ENCODE measurements around the gene EHD1. TPM values are rescaled to one million over a fixed set of nuclear protein-coding genes. Genes with fewer than 3 reads are reported as not detected.

The EHD1 gene
- total and polyA plus RNA-seq, 4 donors, result 14.4 to 122 (median 45.3) TPM

DNA sequence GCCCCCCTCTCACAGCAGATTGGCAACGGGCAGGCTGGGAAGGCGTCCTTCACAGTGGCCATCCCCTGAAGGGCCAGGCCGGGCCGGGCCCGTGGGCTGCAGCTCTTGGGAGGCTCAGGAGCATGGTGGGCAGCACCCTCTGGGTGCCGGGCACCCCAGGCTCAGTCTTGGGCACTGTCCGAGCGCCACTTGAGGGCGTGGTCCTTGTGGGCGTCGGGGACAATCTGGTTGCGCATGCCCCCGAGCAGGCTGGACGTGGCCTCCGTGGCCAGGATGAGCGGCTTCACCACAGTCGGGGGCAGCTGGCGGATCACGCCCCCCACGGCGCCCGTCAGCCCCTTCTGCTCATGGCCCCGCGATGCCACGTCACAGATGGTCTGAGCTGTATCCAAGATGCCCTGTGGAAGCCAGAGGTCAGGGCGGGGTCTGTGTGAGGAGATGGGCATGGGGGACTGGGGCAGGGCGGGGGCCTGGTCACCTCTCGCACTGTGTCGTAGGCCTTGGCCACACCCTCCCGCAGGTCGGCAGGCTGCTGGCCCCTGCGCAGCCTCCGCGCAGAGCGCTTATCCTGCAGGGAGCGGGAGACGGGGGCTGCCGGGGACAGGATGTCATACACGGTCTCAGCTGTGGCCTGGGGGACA lies 16.5 kb upstream of the EHD1 start:
- intact Hi-C loops (cut with DNase I), result loop anchor here (1.0 to 2.0 kb wide), 2 partner anchors 48 kb away; no protein-coding TSS in a partner anchor
- ATAC-seq (ENCODE audit: low FRiP score) (no peak), DNase-seq (no peak)
- H3K4me3 ChIP-seq (ENCODE audit: low read length in 2 of 2), result no peak overlapping the region
- H3K9me3 ChIP-seq (ENCODE audit: control insufficient read depth, low read length), result no peaks in the 10 kb centered on the region
- no peak overlapping the region for H3K27ac ChIP-seq (ENCODE audit: low read depth in 1 of 2, low read length in 2 of 2)
- WGBS, 2 donors, result 84 to 85% methylated on average over 38 to 39 of the region's 39 CpGs
- no peaks in the 10 kb centered on the region for H3K36me3 ChIP-seq (ENCODE audit: control insufficient read depth in 1 of 2, insufficient read depth in 2 of 2, low read length in 1 of 2)
- no peaks in the 10 kb centered on the region for H3K4me1 ChIP-seq (ENCODE audit: control insufficient read depth in 1 of 2, insufficient read depth in 2 of 2, low read length in 2 of 2)
- no peaks in the 10 kb centered on the region for H3K27me3 ChIP-seq (ENCODE audit: control insufficient read depth in 1 of 2, insufficient read depth in 2 of 2, low read length in 1 of 2)

DNA sequence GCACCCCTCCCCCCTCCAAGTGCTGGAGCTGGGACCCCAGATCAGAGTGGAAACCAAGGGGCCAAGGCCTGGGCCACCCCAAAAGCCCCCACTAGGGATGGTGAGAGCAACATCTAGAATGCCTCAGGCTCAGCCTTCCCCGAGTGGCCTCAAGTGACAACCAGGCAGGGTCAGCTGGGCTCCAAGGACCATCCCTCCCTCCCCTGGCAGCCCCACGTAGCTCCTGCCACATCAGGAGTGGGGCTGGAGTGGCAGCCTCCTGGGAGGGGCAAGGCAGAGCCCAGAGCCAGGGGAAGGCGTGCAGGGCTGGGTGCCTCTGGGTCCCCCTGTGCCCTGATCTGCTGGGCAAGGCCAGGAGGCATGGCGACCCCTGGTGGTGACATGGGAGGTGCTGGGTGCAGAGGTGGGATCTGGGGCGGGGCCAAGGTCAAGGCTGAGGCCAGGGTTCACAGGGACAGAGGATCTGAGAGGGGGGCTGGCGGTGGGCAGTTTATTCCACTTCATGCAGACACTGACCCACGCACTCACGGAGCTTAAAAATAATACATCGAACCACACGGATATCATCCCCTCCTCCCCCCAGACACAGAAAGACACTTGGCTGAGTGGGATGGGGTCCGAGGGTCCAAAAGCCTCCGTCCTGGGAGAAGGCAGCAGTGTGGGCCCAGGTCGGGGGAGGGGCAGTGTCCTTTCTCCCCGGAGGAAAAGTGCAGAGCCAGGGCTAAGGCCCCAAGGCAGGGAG lies 15.8 kb upstream of the EHD1 start:
- Histone ChIP-seq H3K4me3 (ENCODE audit: low read length in 2 of 2) (no peak overlapping the region), H3K27me3 (ENCODE audit: control insufficient read depth in 1 of 2, insufficient read depth in 2 of 2, low read length in 1 of 2) (no peaks in the 10 kb centered on the region), H3K36me3 (ENCODE audit: control insufficient read depth in 1 of 2, insufficient read depth in 2 of 2, low read length in 1 of 2) (no peaks in the 10 kb centered on the region), H3K27ac (ENCODE audit: low read depth in 1 of 2, low read length in 2 of 2) (no peak overlapping the region), H3K9me3 (ENCODE audit: control insufficient read depth, low read length) (no peaks in the 10 kb centered on the region), H3K4me1 (ENCODE audit: control insufficient read depth in 1 of 2, insufficient read depth in 2 of 2, low read length in 2 of 2) (no peaks in the 10 kb centered on the region)
- WGBS, 2 donors, result 26 to 31% methylated on average over 13 to 14 of the region's 14 CpGs
- peak; percentile 91 to 98 for DNase-seq
- ATAC-seq (ENCODE audit: low FRiP score), result peak; percentile 81
- intact Hi-C loops (cut with DNase I), result loop anchor here (1.0 to 2.0 kb wide), 2 partner anchors 47 kb away; no protein-coding TSS in a partner anchor

DNA sequence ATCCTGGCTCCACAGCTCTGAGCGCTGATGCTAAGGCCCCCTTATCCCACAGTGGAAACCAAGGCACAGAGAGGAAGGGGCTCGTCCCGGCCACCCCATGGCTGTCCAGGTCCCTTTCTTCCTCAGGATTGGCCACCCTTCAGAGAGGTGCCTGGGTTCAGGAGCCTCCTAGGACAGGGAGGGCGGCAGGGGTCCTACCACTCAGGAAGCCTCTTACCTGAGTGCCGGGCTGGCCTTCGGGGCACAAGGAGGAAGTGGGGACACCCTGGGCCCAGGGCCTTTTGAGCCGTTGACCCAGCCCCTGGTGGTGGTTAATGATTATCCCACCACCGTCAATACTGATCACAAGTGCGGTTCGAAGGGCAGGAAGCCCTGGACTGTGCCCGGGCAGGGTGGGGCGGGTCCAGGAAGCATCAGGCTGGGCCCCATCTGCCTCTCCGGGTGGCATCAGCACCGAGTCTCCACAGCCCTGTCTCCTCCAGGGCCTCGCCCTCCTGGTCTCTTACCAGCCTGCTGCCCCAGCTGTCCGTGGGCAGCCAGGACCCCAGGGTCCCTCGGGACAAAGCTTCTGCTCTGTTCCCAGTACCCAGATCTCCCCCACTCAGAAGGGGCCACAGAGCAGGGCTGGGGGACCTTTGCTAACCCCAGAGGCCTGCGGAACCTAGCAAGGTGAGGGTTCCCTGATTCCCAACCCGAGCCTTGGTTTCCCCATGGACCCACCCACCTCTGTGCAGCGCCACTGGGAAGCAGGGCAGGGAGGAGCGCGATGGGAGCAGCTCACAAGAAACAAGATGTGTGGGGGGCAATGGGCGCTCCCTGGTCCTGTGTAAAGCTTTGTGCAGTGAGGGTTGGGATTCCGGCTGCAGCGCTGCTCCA lies 15.0 kb upstream of the EHD1 start:
- DNase-seq (no peak), ATAC-seq (ENCODE audit: low FRiP score) (no peak)
- H3K9me3 ChIP-seq (ENCODE audit: control insufficient read depth, low read length), result no peaks in the 10 kb centered on the region
- H3K4me1 ChIP-seq (ENCODE audit: control insufficient read depth in 1 of 2, insufficient read depth in 2 of 2, low read length in 2 of 2), result no peaks in the 10 kb centered on the region
- intact Hi-C loops (cut with DNase I), result loop anchor here (1.0 to 2.0 kb wide), 2 partner anchors 46 to 47 kb away; no protein-coding TSS in a partner anchor
- H3K27ac ChIP-seq (ENCODE audit: low read depth in 1 of 2, low read length in 2 of 2), result no peak overlapping the region
- WGBS, 2 donors, result 75 to 87% methylated on average over 25 of the region's 25 CpGs
- H3K4me3 ChIP-seq (ENCODE audit: low read length in 2 of 2), result no peak overlapping the region
- no peaks in the 10 kb centered on the region for H3K36me3 ChIP-seq (ENCODE audit: control insufficient read depth in 1 of 2, insufficient read depth in 2 of 2, low read length in 1 of 2)
- H3K27me3 ChIP-seq (ENCODE audit: control insufficient read depth in 1 of 2, insufficient read depth in 2 of 2, low read length in 1 of 2), result no peaks in the 10 kb centered on the region

DNA sequence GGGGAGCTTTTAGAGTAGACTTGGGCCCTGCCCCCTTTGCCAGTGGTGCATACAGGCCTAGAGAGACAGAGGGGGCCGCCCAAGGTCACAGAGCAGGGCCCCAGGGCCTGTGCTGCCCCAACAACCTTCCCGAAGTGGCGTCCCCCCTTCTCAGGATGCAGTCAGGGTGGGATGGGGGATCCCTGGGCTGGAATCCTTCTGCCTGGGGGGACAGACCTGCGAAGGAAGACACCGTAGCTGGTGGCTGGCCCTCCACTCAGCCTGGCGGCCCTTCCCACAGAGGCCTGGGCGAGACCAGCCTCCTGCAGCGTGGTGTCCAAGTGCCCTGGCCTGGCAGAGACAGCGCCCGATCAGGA lies 14.4 kb upstream of the EHD1 start:
- intact Hi-C loops (cut with DNase I), result no loop called here
- Histone ChIP-seq H3K36me3 (ENCODE audit: control insufficient read depth in 1 of 2, insufficient read depth in 2 of 2, low read length in 1 of 2) (no peaks in the 10 kb centered on the region), H3K9me3 (ENCODE audit: control insufficient read depth, low read length) (no peaks in the 10 kb centered on the region)

DNA sequence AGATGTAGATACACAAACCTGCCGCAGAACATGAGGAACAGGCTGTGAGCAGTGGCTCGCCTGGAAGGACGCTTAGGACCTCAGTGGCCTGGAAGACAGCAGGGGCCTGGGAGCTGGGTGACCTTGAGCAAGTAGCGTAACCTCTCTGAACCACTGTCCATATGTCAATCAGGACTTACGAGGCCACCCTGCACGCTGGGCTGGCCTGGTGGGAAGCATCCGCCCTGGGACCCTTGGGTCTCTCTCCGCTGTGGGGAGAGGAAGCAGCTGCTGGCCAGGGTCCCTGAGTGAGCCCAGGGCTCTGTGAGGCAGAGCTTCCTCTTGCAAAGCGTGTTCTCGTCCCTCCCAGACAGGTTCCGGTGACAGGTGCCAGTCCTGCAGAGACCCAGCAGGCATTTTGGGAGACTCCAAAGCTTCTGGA lies 14.0 kb upstream of the EHD1 start:
- no peak for ATAC-seq (ENCODE audit: low FRiP score)
- Histone ChIP-seq H3K27ac (ENCODE audit: low read depth in 1 of 2, low read length in 2 of 2) (no peak overlapping the region), H3K9me3 (ENCODE audit: control insufficient read depth, low read length) (no peaks in the 10 kb centered on the region), H3K4me1 (ENCODE audit: control insufficient read depth in 1 of 2, insufficient read depth in 2 of 2, low read length in 2 of 2) (no peaks in the 10 kb centered on the region), H3K4me3 (ENCODE audit: low read length in 2 of 2) (no peak overlapping the region), H3K36me3 (ENCODE audit: control insufficient read depth in 1 of 2, insufficient read depth in 2 of 2, low read length in 1 of 2) (no peaks in the 10 kb centered on the region), H3K27me3 (ENCODE audit: control insufficient read depth in 1 of 2, insufficient read depth in 2 of 2, low read length in 1 of 2) (no peaks in the 10 kb centered on the region)
- intact Hi-C loops (cut with DNase I), result no loop called here
- no peak for DNase-seq
- WGBS, 2 donors, result 88 to 90% methylated on average over 11 of the region's 11 CpGs

More for the DNA sequence above, 14.4 kb upstream of the EHD1 start:
- WGBS, 2 donors, result 88 to 92% methylated on average over 10 of the region's 10 CpGs
- Histone ChIP-seq H3K4me3 (ENCODE audit: low read length in 2 of 2) (no peak overlapping the region), H3K4me1 (ENCODE audit: control insufficient read depth in 1 of 2, insufficient read depth in 2 of 2, low read length in 2 of 2) (no peaks in the 10 kb centered on the region), H3K27me3 (ENCODE audit: control insufficient read depth in 1 of 2, insufficient read depth in 2 of 2, low read length in 1 of 2) (no peaks in the 10 kb centered on the region), H3K27ac (ENCODE audit: low read depth in 1 of 2, low read length in 2 of 2) (no peak overlapping the region)
- ATAC-seq (ENCODE audit: low FRiP score), result no peak
- no peak for DNase-seq

DNA sequence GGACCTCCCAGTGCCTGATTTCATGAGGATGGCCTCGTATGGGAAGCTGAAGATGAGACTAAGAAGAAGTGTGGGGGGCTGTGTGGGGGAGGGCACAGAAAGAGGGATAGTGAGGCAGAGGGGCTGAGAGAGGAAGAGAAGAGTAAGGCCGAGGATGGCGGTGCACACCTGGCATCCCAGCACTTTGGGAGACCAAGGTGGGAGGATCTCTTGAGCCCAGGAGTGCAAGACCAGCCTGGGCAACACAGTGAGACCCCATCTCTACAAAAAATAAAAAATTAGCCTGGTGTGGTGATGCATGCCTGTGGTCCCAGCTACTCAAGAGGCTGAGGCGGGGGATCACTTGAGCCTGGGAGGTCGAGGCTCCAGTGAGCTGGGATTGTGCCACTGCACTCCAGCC lies 13.5 kb upstream of the EHD1 start:
- H3K4me1 ChIP-seq (ENCODE audit: control insufficient read depth in 1 of 2, insufficient read depth in 2 of 2, low read length in 2 of 2), result no peaks in the 10 kb centered on the region
- H3K27ac ChIP-seq (ENCODE audit: low read depth in 1 of 2, low read length in 2 of 2), result no peak overlapping the region
- DNase-seq (no peak), ATAC-seq (ENCODE audit: low FRiP score) (no peak)
- no peaks in the 10 kb centered on the region for H3K9me3 ChIP-seq (ENCODE audit: control insufficient read depth, low read length)
- no peaks in the 10 kb centered on the region for H3K36me3 ChIP-seq (ENCODE audit: control insufficient read depth in 1 of 2, insufficient read depth in 2 of 2, low read length in 1 of 2)
- WGBS, 2 donors, result 82% methylated on average over 5 of the region's 5 CpGs
- no peak overlapping the region for H3K4me3 ChIP-seq (ENCODE audit: low read length in 2 of 2)
- intact Hi-C loops (cut with DNase I), result no loop called here
- no peaks in the 10 kb centered on the region for H3K27me3 ChIP-seq (ENCODE audit: control insufficient read depth in 1 of 2, insufficient read depth in 2 of 2, low read length in 1 of 2)

DNA sequence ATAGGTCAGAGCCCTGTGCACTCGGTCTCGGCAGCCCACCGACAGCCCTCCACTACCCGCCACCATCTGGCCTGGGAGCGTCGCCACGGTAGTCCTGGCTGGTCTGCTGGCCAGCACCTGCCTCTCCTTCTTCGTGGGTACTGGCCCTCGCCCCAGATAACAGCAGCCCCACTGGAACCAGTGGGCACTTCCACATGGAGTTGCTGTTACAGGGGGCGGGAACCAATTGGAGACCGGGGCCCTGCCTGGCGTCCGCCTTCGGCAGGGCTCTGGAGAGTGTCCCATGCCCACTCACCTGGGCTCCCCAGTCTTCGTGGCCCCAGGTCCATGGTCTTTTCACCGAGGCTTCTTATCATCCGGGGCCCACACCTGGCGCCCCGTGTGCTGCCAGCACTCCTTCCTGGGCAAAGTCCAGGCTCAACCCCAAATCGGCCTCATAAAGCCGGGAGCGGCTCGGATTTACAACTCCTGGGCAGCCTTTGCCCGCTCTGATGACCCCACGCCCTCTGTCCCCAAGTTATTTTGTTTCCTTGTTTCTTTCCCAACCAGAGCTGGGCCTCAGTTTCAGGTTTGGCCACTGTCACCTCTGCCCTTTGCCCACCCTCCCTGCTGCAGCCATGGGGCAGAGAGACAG lies 12.9 kb upstream of the EHD1 start:
- 90 to 93% methylated on average over 25 of the region's 25 CpGs for WGBS, 2 donors
- no peak for ATAC-seq (ENCODE audit: low FRiP score)
- H3K9me3 ChIP-seq (ENCODE audit: control insufficient read depth, low read length), result no peaks in the 10 kb centered on the region
- no peak overlapping the region for H3K27ac ChIP-seq (ENCODE audit: low read depth in 1 of 2, low read length in 2 of 2)
- no peak for DNase-seq
- intact Hi-C loops (cut with DNase I), result no loop called here
- H3K4me1 ChIP-seq (ENCODE audit: control insufficient read depth in 1 of 2, insufficient read depth in 2 of 2, low read length in 2 of 2), result no peaks in the 10 kb centered on the region
- H3K4me3 ChIP-seq (ENCODE audit: low read length in 2 of 2), result no peak overlapping the region
- H3K27me3 ChIP-seq (ENCODE audit: control insufficient read depth in 1 of 2, insufficient read depth in 2 of 2, low read length in 1 of 2), result no peaks in the 10 kb centered on the region
- no peaks in the 10 kb centered on the region for H3K36me3 ChIP-seq (ENCODE audit: control insufficient read depth in 1 of 2, insufficient read depth in 2 of 2, low read length in 1 of 2)

DNA sequence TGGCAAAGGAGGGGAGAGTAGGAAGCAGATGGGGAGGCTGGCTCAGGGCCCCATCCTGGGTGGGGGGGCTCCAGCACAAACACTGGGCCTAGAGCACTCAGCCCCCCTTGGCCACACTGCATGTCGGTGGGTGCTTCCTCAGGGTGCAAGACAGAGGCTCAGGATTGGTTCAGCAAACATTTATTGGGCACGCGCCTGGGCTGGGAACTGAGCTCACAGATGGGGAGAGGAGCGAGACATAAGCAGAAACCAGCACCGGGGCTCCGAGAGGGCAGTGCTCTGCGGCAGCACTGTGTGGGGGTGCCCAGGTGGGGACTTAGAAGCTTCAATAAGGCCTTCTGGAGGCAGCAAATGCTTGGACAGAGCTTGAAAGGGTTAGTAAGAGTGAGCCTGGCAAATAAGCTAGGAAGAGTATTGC lies 12.1 kb upstream of the EHD1 start:
- no peak overlapping the region for H3K27ac ChIP-seq (ENCODE audit: low read depth in 1 of 2, low read length in 2 of 2)
- H3K4me1 ChIP-seq (ENCODE audit: control insufficient read depth in 1 of 2, insufficient read depth in 2 of 2, low read length in 2 of 2), result no peaks in the 10 kb centered on the region
- no peaks in the 10 kb centered on the region for H3K9me3 ChIP-seq (ENCODE audit: control insufficient read depth, low read length)
- no peaks in the 10 kb centered on the region for H3K27me3 ChIP-seq (ENCODE audit: control insufficient read depth in 1 of 2, insufficient read depth in 2 of 2, low read length in 1 of 2)
- no peaks in the 10 kb centered on the region for H3K36me3 ChIP-seq (ENCODE audit: control insufficient read depth in 1 of 2, insufficient read depth in 2 of 2, low read length in 1 of 2)
- intact Hi-C loops (cut with DNase I), result no loop called here
- WGBS, 2 donors, result 90 to 93% methylated on average over 7 of the region's 7 CpGs
- ATAC-seq (ENCODE audit: low FRiP score), result no peak
- H3K4me3 ChIP-seq (ENCODE audit: low read length in 2 of 2), result no peak overlapping the region
- no peak for DNase-seq

Measured in aorta (tissue), 5 donors.